Ovary (tissue), 9 donors: ENCODE results near the gene P4HA2. TPM values are rescaled to one million over a fixed set of nuclear protein-coding genes. Genes with fewer than 3 reads are reported as not detected.
"Not testable (repeated sequence)": the region's sequence is repeated elsewhere in the genome, so short reads cannot be mapped to it uniquely, and the experiment has no call there.

ENCODE experiments used
- DNase-seq, 5 donors: peaks; one replicate each; pipeline ENCODE4 v3.0.0-alpha.2; 2019 to 2020
- H3K27ac ChIP-seq, 2 donors: fragments of 200-600 bp; one replicate each; pipeline versions ENCODE4 v1.5.1 to v1.8.0; 2019 to 2022
- H3K27me3 ChIP-seq: fragments of 200-600 bp; one replicate; pipeline ENCODE4 v1.8.0; 2022
- H3K36me3 ChIP-seq: fragments of 200-600 bp; sonication (generic); one replicate; pipeline ENCODE4 v1.5.1; 2019
- H3K4me1 ChIP-seq: one replicate; pipeline ENCODE4 v1.8.1; 2013; ENCODE audit warnings: mild to moderate bottlenecking, moderate library complexity; ENCODE audit not compliant: insufficient read depth
- H3K4me3 ChIP-seq: fragments of 200-600 bp; sonication (generic); one replicate; pipeline ENCODE4 v1.5.1; 2017
- H3K9me3 ChIP-seq, 2 donors: fragments of 200-600 bp in 1 of 2; sonication (generic) in 1 of 2; one replicate each; pipeline versions ENCODE4 v1.5.1 to v1.8.1; 2013 to 2019; ENCODE audit warnings: mild to moderate bottlenecking in 1 of 2, moderate library complexity in 1 of 2
- CTCF ChIP-seq, 3 donors: fragments of 450-650 bp in 2 of 3; fragments of 200-600 bp in 1 of 3; IDR thresholded peaks; one replicate each; pipeline versions ENCODE4 v1.5.1 to v1.8.0; 2016 to 2022; ENCODE audit warnings: antibody characterized with exemption in 3 of 3, mild to moderate bottlenecking in 1 of 3
- EP300 ChIP-seq: sonication (generic); formaldehyde crosslinking; IDR thresholded peaks from one replicate; pipeline ENCODE4 v1.6.1; 2017; ENCODE audit warnings: antibody characterized with exemption
- POLR2A ChIP-seq: fragments of 450-650 bp; IDR thresholded peaks from one replicate; pipeline ENCODE4 v1.6.1; 2017; ENCODE audit warnings: antibody characterized with exemption, mild to moderate bottlenecking, moderate library complexity
- WGBS, 3 donors: extraction: QIAGEN DNeasy Blood & Tissue Kit in 1 of 3; methylation state at CpG; one replicate each; pipeline versions ENCODE4 v1.1.5 to v1.1.7; 2013 to 2017; 5-methylcytosine and 5-hydroxymethylcytosine counted together
- intact Hi-C, 4 donors: fragments of 100-400 bp; cut with DNase I; formaldehyde crosslinking; loops; one replicate each; pipeline versions ENCODE4 v1.11.0 to v1.15.1; 2022 to 2023
- polyA plus RNA-seq, 2 donors: library from polyadenylated mRNA; stranded (reverse); fragments of 200-250 nt in 1 of 2; fragments of 350-450 nt in 1 of 2; fragmentation: Illumina TruSeq in 1 of 2; extraction: RNeasy Lipid Tissue Mini Kit (QIAGEN cat#74804) in 1 of 2; gene quantifications; one replicate each; pipeline ENCODE4 v1.2.3, GENCODE V29; 2013 to 2014
- total RNA-seq, 7 donors: library from RNA; depleted of rRNA in 2 of 7; stranded (reverse); fragments of >200 nt in 2 of 7; fragmentation: NEBNext Ultra II Directional in 3 of 7; extraction: Animal tissue kit (Norgen Biotek cat#: 25700) in 3 of 7; gene quantifications; one replicate each; pipeline versions ENCODE4 v1.1.0 to v1.2.4, GENCODE V29; 2016 to 2023
- donor health status: DM: no; HTN: no; CAD: no; lungs with moderate emphysema.
- donor health status: DM: no; HTN: no; CAD: no.
- donor health status: Bipolar disorder and iron deficiency.
- donor health status: DM: yes; HTN: yes; CAD: no.
- donor health status: DM: no; HTN: no; CAD: no.
- donor health status: DM: yes; HTN: yes; CAD: no.

Gene P4HA2
- total and polyA plus RNA-seq, 9 donors = 3.9 to 36.9 (median 15.4) TPM

- no peaks in the 10 kb centered on the region for H3K4me1 ChIP-seq
- WGBS, 3 donors = 88 to 89% (median 88%) methylated on average over 4 of the region's 4 CpGs
- no peak overlapping the region for H3K27ac ChIP-seq
- no peak for DNase-seq
- H3K36me3 ChIP-seq = no peaks in the 10 kb centered on the region
- no peaks in the 10 kb centered on the region for H3K9me3 ChIP-seq
- H3K27me3 ChIP-seq = no peaks in the 10 kb centered on the region
- TF ChIP-seq EP300 = no peak
- TF ChIP-seq CTCF (IDR thresholded peaks at IDR 0.05) = no peak
- no peak for TF ChIP-seq POLR2A
- H3K4me3 ChIP-seq = no peak overlapping the region
- intact Hi-C loops = no loop called here
Measured at GRCh38 chr5:132156413-132156812, 71.2 kb downstream of the P4HA2 start.

GRCh38 chr5:132150565-132150964 is 77.1 kb downstream of the P4HA2 start:
- no peak for TF ChIP-seq CTCF (IDR thresholded peaks at IDR 0.05)
- no peak for TF ChIP-seq POLR2A
- TF ChIP-seq EP300 = no peak
- WGBS, 3 donors = 78 to 94% (median 89%) methylated on average over 2 of the region's 2 CpGs
- Histone ChIP-seq H3K9me3 (no peaks in the 10 kb centered on the region), H3K4me3 (no peak overlapping the region), H3K4me1 (no peaks in the 10 kb centered on the region), H3K27me3 (no peaks in the 10 kb centered on the region), H3K27ac (no peak overlapping the region), H3K36me3 (no peaks in the 10 kb centered on the region)
- intact Hi-C loops = no loop called here
- no peak for DNase-seq

- no peaks in the 10 kb centered on the region for H3K36me3 ChIP-seq
- H3K27ac ChIP-seq = no peak overlapping the region
- intact Hi-C loops = no loop called here
- DNase-seq = no peak
- no peaks in the 10 kb centered on the region for H3K27me3 ChIP-seq
- no peaks in the 10 kb centered on the region for H3K4me1 ChIP-seq
- no peak overlapping the region for H3K4me3 ChIP-seq
- no peaks in the 10 kb centered on the region for H3K9me3 ChIP-seq
- 76 to 83% (median 80%) methylated on average over 3 of the region's 3 CpGs for WGBS, 3 donors
- TF ChIP-seq POLR2A (no peak), EP300 (no peak), CTCF (IDR thresholded peaks at IDR 0.05) (no peak)
Measured at GRCh38 chr5:132147663-132148062, 80.0 kb downstream of the P4HA2 start.

- H3K27me3 ChIP-seq, H3K4me1 ChIP-seq, H3K27ac ChIP-seq, intact Hi-C loops, H3K36me3 ChIP-seq, H3K4me3 ChIP-seq, H3K9me3 ChIP-seq, DNase-seq: not testable (repeated sequence)
- WGBS, 3 donors = 85 to 98% (median 97%) methylated on average over 3 of the region's 3 CpGs
Measured at GRCh38 chr5:132145326-132145725, 82.3 kb downstream of the P4HA2 start.

GRCh38 chr5:132143148-132143547 is 84.5 kb downstream of the P4HA2 start:
- H3K27me3 ChIP-seq = no peaks in the 10 kb centered on the region
- intact Hi-C loops = no loop called here
- 79 to 89% (median 88%) methylated on average over 1 of the region's 1 CpG for WGBS, 3 donors
- no peaks in the 10 kb centered on the region for H3K36me3 ChIP-seq
- no peak for DNase-seq
- no peaks in the 10 kb centered on the region for H3K4me1 ChIP-seq
- no peak overlapping the region for H3K4me3 ChIP-seq
- H3K9me3 ChIP-seq = no peaks in the 10 kb centered on the region
- TF ChIP-seq POLR2A (no peak), CTCF (IDR thresholded peaks at IDR 0.05) (no peak), EP300 (no peak)
- no peak overlapping the region for H3K27ac ChIP-seq
